GM10266 (cell line): Measurements from ENCODE around the gene PSMB8.

Experiments used
- DNase-seq: peaks from one replicate; pipeline ENCODE4 v3.0.0; 2012; ENCODE audit errors: extremely low spot score
- TF ChIP-seq, protein P1 (sequence below): IDR thresholded peaks from 2 replicates; pipeline ENCODE4 v1.5.1; 2012; ENCODE audit warnings: mild to moderate bottlenecking, low read depth; ENCODE audit not compliant: control insufficient read depth, insufficient read depth; ENCODE audit errors: missing control alignments

Gene PSMB8

DNA sequence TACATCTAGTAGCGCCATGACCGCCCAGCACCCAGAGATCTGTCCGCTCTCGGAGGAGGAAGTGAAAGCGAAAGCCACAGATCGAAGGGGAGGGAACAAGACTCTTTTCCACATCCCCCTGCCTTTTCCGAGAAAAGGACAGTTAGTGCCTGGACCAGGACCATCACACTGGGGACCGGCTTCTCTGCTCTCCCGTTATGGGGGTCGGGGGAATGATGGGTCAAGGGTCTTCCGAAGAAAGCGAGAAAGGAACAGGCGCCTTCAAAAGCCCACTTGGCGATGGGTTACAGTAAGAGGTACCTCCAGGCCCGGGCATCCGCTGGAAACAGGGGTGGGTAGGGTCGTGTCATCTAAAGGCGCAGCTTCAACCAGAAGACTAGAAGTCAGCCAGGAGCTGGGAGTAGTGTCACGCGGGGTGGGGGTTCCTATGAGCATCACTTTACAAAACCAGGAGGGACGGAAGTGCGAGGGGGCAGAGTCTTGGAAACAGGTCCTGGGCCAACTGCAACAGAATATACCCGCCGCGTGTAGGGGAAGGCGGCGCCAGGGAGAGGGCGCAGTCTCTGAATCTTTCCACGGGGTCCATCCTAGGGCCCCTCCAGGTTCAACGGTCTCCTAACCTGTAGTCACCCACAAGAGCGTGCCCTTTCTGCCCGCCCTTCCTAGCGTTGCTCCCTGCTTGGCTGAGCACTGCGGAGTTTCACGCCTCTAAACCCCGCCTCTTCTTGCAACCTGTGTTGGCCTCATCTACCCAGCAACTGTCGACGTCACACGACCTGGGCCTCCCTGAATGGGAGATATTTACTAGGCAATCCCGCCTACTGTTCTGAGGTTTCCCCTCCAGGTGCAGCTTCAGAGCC, at the start of gene PSMB8:
PSMB8 (minus strand) TSS at position 69 of the 860 bp plus-strand sequence; CDS start at position 18, 51 bp downstream.
- TF ChIP-seq, protein P1, sequence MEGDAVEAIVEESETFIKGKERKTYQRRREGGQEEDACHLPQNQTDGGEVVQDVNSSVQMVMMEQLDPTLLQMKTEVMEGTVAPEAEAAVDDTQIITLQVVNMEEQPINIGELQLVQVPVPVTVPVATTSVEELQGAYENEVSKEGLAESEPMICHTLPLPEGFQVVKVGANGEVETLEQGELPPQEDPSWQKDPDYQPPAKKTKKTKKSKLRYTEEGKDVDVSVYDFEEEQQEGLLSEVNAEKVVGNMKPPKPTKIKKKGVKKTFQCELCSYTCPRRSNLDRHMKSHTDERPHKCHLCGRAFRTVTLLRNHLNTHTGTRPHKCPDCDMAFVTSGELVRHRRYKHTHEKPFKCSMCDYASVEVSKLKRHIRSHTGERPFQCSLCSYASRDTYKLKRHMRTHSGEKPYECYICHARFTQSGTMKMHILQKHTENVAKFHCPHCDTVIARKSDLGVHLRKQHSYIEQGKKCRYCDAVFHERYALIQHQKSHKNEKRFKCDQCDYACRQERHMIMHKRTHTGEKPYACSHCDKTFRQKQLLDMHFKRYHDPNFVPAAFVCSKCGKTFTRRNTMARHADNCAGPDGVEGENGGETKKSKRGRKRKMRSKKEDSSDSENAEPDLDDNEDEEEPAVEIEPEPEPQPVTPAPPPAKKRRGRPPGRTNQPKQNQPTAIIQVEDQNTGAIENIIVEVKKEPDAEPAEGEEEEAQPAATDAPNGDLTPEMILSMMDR = no peak
- peak; percentile 89 for DNase-seq

DNA sequence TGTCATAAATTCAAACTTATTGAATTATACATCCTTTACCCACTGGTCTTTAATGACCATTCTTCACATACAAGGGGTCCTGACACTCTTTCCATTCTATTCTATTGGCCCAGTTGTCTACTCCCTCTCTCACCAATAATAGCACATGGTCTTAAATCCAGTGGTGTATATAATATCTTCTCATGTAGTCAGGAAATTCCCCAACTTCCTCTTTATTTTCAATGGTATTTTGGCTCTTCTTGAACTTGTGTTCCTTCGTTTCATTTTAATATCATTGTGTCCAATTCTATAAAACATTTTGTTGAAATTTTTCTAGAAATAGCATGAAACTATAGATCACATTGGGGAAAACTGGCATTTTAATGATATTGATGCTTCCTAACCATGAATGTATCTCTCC, 47.0 kb upstream of the PSMB8 start:
- TF ChIP-seq, protein P1 = no peak
- DNase-seq = no peak

DNA sequence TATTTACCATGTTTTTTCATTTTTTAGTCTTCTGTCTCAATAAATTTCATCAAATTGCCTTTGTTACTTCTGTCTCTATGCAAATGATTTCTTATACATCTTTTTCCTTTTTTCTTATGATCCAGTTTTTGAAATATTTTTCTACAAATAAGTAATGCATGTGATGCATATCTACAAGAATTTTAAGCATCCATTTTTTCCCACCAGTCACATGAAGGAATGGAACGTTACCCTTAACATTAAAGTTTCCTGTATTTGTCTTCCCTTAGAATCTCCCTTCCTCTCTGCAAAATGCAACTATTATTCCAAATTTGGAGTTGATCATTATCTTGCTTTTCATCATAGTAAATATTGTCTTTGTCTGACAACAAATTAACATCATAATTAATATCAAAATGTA, 45.7 kb upstream of the PSMB8 start:
- no peak for DNase-seq
- TF ChIP-seq, protein P1 = no peak

DNA sequence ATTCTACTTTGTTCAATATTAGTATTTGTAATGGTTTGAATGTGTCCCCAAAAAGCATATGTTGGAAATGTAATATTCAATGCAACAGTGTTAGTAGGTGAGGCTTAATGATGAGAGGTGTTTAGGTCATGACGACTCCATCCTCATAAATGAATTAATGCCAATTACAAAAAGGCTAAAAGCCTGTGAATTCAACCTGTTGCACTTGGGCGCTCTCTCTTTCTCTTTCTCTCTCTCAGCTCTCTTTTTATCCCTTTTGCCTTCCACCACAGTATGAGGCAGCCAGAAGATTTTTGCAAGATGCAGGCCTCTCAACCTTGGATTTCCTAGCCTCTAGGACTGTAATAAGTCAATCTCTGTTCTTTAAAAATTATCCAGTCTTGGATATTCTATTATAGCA, 44.7 kb upstream of the PSMB8 start:
- TF ChIP-seq, protein P1 = no peak
- no peak for DNase-seq

DNA sequence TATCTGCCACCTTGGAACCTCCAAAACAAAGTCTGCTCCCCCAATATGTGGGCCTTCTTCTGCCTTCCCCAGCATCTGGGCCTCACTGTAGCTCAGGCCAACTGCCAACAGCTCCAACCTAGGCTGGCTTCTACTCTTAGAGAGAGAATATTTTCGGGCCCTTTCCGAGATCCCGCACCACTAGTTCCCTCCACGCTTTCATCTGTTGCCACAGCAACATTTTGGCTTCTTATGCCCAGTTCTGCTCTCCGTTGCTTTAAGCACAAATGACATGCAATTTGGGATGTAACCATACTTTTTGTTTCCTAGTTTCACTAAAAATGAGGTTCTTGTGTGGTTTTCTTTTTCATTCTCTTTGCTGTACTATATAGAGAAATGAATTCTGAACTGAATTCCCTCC, 43.8 kb upstream of the PSMB8 start:
- no peak for DNase-seq
- TF ChIP-seq, protein P1 = no peak

DNA sequence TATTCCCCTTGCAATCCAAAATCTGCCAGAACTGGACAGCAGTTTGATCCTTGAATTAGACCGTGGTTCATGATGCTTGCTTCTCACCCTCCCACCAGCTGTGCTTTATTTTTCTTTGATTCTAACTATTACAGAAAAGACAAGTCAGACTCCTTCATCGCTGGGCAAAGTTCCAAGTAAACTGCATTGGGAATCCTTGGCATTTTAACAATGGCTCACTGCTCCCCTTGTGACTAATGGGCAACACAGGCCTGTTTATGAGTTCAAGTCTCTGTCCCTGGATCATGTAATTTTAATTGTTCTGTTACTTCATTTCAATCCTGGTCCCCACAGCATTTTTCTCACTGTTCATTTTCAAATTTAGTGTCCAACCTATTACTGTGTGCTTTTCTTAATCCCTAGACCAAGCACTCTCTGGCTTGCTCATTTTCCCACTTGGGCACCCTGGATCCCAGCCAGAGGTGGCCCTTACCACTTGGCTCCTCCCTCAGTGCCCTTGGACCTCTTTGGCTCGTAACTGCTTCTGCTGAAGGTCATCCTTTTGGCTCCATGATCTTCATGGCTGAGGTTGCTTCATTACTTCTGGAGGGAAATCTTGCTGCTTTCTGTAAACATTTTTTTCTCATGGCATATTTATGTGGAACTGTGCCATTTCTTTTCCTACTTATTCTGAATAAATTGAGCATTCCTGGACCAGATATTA, 43.0 kb upstream of the PSMB8 start:
- DNase-seq = no peak
- TF ChIP-seq, protein P1 = no peak

DNA sequence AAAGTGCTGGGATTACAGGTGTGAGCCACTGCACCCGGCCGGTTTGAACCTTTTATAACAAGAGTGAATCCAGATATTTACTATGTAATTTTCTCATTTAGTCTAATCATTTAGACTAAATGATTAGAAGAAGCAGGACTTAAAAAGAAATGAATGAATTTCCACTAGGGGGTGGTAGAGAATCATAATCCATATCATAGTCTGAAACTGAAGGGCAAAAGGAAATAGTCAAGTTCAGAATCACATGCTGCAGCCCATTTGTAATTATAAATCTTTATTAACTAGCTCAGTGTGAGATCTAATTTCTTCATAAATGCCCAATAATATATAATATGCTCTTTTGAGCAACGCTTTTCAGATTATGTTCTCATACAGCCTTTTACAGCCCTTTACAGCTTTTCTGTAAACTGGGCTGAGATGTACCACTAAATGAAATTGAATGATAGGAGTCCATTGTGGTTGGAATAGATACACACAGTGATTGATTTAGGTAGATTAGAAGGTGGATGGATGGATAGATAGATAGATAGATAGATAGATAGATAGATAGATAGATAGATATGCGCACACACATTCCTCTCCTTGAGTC, 41.9 kb upstream of the PSMB8 start:
- TF ChIP-seq, protein P1 = peak; percentile 48
- DNase-seq = peak; percentile 62
